GM20431 (cell line): Measurements from ENCODE around the gene PRX.
"Not testable (repeated sequence)": the region's sequence is repeated elsewhere in the genome, so short reads cannot be mapped to it uniquely, and the experiment has no call there.

Experiments used
- in situ Hi-C: fragments of 300-500 bp; cut with MseI, MboI; formaldehyde crosslinking; loops from one replicate; pipeline ENCODE4 v1.15.0; 2020; ENCODE audit warnings: low sequenced_read_pairs; ENCODE audit not compliant: unreplicated experiment

The PRX gene

DNA sequence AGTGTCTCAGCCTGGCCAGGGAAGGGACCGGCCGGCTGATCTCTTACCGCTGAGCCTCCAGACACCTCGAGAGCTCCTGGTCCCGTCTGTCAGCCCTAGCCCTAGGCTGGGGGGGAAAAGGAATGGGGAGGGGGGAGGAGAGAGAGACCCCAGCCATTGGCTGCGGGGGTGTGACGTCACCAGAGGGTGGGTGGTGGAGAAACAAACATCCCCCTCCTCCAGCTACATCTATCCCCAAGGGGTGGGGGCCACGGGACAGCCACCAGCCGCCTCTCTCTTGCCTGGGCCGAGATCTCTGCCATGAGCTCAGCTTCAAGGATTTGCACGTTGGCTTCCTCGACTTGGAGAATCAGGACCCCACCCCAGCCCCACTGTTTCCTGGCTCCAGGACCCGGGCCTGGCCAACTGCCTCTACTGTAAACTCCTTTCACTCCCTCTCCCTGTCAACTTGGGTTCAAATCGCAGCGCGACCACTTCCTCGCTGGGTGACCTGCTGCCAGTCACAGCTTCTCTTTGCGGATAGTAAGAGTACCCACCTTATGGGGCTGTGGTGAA lies at the start of gene PRX:
TSS of gene PRX (minus strand) at position 88 of the 555 bp plus-strand sequence. CDS start 5,446 bp downstream, outside the sequence.
- in situ Hi-C loops = no loop called here

DNA sequence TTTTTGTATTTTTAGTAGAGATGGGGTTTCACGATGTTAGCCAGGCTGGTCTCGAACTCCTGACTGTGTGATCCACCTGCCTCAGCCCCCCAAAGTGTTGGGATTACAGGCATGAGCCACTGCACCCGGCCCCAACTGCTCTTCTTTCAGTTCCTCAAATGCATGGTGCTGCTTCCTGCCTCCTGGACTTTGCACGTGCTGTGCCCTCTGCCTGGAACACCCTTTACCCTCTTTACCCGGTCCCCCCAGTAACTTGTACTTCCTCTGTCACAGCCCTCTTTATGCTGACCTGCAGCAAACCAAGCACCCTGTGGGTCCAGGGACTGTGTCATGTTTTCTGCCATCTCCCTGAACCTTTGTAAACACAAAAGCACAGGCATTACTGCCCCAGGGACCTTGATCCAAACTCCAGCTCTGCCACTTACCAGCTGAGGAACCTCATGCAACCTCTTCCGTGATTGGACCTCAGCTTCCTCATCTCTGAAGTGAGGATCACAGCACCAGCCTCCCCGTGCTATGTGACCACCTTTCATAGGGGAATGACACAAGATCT lies 48.6 kb upstream of the PRX start:
- in situ Hi-C loops = no loop called here

DNA sequence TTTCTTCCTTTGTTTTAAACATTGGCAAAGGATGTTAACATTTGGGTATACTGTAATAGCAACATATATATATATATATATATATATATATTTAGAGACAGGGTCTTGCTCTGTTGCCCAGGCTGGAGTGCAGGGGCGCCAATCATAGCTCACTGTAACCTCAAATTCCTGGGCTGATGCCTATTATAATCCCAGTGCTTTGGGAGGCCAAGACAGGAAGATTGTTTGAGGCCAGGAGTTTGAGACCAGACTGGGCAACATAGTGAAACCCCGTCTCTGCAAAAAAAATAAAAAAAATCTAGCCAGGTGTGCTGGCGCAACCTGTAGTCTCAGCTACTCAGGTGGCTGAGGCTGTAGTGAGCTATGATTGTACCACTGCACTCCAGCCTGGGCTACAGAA lies 47.0 kb upstream of the PRX start:
- in situ Hi-C loops = no loop called here

GRCh38 chr19:40458597-40458974 lies 45.4 kb upstream of the PRX start:
- in situ Hi-C loops = no loop called here

DNA sequence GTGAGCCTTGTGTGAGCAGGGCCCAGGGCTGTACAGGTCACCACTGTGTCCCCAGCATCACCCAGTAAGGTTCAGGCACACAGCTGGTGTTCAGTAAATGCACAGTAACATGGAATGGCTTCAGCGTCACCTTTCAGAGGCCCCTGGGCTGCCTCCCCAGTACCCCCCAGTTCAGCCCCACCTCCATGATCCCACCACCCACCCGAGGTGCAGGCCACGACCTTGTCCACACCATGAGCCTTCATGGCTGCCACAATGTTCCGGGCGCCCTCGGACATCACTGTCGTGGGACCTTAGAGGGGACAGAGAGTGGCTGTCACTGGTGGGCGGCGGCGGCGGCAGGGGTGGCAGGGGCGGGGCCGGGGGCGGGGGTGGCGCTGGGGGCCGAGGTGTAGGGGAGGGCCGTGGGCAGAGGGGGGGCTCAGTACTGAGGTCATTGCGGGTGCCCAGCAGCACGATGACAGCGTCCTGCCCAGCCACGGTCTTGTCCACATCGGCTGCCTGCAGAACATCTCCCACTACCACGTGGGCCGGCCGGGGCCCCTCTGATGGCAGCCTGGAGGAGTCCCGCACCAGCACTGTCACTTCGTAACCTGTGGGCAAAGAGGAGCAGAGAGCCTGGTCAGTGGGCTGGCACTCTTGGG lies 44.9 kb upstream of the PRX start:
- in situ Hi-C loops = no loop called here

DNA sequence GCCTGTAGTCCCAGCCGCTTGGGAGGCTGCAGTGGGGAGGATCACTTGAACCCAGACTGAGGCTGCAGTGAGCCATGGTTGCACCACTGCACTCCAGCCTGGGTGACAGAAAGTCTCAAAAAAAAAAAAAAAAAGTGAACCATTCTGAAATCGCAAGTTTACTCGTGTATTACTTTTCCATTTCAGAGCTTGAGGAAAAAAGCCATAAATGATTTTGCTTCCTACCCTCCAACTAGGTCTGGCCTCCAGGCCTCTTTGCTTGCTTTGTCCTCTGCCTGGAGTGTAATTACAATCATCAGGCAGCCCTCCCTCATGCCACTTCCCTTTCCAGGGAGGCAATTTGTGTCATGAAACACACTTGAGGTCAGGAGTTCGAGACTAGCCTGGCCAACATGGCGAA lies 43.9 kb upstream of the PRX start:
- in situ Hi-C loops = no loop called here

DNA sequence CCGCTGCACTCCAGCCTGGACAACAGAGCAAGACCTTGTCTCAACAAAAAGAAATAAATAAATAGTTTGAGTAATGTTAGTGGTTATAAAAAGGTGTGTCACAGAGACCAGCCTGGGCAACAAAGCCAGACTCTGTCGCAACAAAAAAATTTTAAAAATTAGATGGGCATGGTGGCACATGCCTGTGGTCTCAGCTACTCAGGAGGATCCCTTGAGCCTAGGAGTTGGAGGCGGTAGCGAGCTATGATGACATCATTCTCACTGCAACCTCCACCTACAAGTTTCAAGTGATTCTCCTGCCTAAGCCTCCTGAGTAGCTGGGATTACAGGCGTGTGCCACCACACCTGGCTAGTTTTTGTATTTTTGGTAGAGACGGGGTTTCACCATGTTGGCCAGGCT lies 40.8 kb upstream of the PRX start:
- in situ Hi-C loops = not testable (repeated sequence)

DNA sequence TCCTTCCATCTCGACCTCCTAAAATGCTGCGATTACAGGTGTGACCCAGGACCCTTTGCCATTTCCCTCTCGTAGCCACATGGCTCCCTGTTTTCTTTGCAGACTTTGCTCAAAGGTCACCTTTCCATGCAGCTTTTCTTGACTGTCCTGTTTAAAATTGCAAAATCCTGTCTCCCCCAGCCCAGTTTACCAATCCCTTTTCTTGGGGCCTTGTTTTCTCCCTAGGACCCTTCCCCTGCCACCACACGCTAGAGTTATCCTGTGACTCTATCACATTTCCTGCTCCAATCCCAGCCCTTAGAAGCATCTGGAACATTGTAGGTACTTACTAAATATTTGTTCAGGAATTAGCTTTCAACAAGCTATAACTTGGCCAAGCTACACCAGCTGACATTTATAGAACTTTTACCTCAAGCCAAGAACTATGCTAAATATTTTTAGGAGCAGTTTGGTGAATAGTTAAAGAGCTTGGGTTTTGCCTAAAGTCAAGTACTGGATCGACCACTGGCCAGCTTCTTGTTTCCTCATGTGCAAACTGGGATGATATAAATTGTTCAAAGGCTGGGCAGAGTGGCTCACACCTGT lies 40.1 kb upstream of the PRX start:
- in situ Hi-C loops = no loop called here

- in situ Hi-C loops = no loop called here
These were observed 38.8 kb upstream of the PRX start for GRCh38 chr19:40452016-40452415.

DNA sequence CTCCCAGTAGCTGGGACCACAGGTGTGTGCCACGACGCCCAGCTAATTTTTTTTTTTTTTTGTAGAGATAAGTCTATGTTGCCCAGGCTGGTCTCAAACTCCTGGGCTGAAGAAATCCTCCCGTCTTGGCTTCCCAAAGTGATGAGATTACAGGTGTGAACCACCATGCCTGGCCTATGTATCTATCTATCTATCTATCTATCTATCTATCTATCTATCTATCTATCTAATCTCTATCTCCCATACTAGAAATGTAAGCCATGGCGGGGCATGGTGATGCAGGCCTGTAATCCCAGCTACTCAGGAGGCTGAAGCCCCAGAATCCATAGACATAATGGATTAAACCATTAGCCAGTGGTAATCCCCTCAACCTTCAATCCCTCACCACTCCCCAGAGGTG lies 37.5 kb upstream of the PRX start:
- in situ Hi-C loops = no loop called here

DNA sequence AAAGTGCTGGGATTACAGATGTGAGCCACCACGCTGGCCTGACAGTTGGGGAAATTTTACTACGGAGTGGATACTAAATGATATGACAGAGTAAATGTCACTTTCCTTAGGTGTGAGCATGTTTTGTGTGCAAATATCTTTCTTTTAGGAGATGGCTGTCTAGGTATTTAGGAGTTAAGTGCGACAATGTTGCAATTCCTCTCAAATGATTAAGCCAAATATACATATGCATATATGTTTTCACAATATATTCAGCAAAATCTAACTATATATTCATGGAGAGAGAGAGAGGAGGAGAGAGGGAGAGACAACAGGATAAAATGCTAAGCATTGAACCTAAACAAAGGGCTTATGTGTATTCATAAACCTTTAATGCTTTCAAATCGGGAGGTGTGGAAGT lies 36.3 kb upstream of the PRX start:
- in situ Hi-C loops = no loop called here

- in situ Hi-C loops = no loop called here
These were observed 33.1 kb upstream of the PRX start for GRCh38 chr19:40446263-40446784.

GRCh38 chr19:40445780-40446262 lies 32.6 kb upstream of the PRX start:
- in situ Hi-C loops = no loop called here

DNA sequence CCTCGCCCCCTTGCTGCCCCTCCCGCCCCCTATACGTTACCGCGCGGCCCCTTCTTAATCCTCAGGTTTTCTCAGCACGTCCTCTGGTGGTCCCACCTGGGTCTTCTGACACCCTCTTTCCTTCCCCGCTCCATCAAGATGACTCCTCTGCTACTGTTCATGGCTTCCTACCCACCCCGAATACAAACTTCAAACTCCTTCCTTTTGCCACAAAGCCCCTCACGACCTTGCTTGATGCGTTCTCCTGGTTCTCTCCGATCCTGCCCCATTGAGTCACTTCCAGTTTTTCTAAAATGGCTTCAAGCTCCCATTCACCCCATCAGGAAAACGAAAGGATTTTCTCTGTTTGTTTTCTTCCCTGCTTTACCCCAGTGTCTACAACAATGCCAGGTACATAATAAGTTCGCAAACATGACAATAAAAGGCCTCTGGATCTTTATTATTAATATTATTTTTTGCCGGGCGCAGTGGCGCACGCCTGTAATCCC lies 31.7 kb upstream of the PRX start:
- in situ Hi-C loops = no loop called here

- in situ Hi-C loops = no loop called here
These were observed 31.0 kb upstream of the PRX start, which contains the start of gene SERTAD3 for GRCh38 chr19:40444000-40444824. TSS of gene SERTAD3 (minus strand) at chr19:40444335. CDS start at chr19:40442080, 2,255 bp downstream.

DNA sequence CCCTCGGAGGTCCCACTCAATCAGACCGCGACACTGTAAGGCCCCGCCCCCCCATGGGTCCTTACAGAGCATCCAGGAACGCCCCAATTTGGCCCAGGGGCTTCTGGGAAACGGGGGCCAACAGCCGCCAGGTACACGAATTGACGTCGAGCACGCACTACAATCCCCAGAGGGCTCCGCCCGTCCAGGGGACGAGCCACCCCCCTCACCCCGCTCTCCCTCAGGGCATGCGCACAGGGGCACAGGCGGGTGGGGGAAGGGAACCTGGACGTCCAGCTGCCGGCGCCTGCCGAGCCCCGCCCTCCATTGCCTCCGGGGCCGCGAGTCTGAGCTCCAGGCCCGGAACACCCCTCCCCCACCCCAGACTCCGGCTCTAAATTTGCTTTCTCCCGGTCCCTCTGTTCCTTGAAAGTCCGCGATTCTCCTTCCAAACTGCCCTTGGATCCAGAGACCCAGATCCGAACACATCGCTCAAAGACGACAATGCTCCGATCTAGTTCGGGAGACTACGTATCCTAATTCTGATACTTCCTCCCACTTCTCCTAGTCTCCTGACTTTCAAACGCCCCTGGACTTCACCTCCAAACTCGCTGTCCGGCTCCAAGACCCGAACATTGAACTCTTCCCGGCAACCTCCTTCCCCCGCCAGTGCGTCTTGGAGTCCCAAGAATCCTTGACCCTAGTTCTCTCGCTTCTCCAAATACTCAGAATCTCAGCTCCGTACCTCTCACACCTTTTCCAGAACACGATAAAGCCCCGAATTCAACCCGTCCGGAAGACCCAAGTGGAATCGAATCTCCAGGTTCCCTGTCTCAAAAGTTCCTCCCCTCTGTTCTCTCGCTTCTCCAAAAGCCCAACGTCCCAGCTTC lies 30.2 kb upstream of the PRX start:
- in situ Hi-C loops = no loop called here

DNA sequence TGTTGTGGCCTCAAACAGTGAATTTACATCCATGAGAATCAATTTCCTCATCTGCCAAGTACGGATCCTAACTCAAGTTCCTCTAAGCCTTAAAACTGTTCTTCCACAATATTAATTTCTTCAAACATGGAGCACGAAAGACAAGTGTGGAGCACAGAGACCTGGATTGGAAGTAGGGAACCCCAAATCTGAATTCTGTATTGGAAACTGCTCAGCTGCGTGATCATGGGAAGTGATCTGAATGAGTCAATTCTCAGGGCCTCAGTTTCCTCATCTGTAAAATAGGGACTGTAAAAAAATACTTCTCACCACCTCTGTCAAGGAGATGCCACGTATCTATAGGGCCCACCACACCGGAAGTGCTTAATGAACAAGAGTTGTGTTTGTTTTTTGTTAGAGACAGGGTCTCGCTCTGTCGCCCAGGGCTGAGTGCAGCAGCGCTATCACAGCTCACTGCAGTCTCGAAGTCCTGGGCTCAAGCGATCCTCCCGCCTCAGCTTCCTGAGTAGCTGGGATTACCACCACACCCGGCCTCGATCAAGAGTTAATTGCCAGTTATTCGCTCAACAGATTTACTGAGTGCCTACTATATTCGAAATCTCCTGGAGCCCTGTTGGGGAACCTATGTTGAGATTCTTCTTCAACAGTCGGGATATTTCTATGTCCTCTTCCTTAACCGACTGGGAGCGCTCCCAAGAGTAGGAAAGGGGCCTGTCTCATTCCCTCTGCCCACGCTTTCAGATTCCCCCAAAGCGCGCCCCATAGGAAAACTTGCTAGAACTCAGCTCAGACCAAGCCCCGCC lies 29.4 kb upstream of the PRX start:
- in situ Hi-C loops = no loop called here

- in situ Hi-C loops = no loop called here
These were observed 28.6 kb upstream of the PRX start for GRCh38 chr19:40441719-40442253.
